Keratinocyte (primary cell): ENCODE results near the gene DCUN1D2. TPM values are rescaled to one million over a fixed set of nuclear protein-coding genes. Genes with fewer than 3 reads are reported as not detected.

Source experiments
- DNase-seq: peaks from one replicate; pipeline ENCODE4 v3.0.0-alpha.2; 2011; ENCODE audit warnings: low read depth, missing footprints, low spot score
- FAIRE-seq: peaks from 2 replicates; lab custom pipeline; 2011; peaks lifted over from hg19 to GRCh38; lab: Jason Lieb, UNC
- H2AFZ ChIP-seq: 2 replicates; pipeline ENCODE4 v1.6.0; 2012; ENCODE audit warnings: low read length, control low read depth, inconsistent platforms; ENCODE audit not compliant: control insufficient read depth
- H3K27ac ChIP-seq: 2 replicates; pipeline ENCODE4 v1.5.1; 2011; ENCODE audit warnings: low read length; ENCODE audit not compliant: control insufficient read depth, insufficient read depth
- H3K27me3 ChIP-seq: 3 replicates; pipeline ENCODE4 v1.6.0; 2011; ENCODE audit warnings: low read length; ENCODE audit not compliant: control insufficient read depth, insufficient read depth; ENCODE audit errors: extremely low read depth
- H3K36me3 ChIP-seq, 2 experiments: 2 replicates in 1 of 2; 3 replicates in 1 of 2; pipeline ENCODE4 v1.5.1; 2011; ENCODE audit warnings: low read length in 2 of 2, mild to moderate bottlenecking in 1 of 2; ENCODE audit not compliant: control insufficient read depth in 2 of 2, insufficient read depth in 2 of 2; ENCODE audit errors: extremely low read depth in 1 of 2
- H3K4me1 ChIP-seq: 3 replicates; pipeline ENCODE4 v1.5.1; 2011; ENCODE audit warnings: low read length; ENCODE audit not compliant: control insufficient read depth, insufficient read depth; ENCODE audit errors: extremely low read depth
- H3K4me2 ChIP-seq: 3 replicates; pipeline ENCODE4 v1.6.0; 2011; ENCODE audit warnings: low read depth, low read length; ENCODE audit not compliant: control insufficient read depth, insufficient read depth; ENCODE audit errors: extremely low read depth
- H3K4me3 ChIP-seq, 3 experiments: fragments of 200-600 bp in 1 of 3; sonication (generic) in 1 of 3; 2 replicates in 2 of 3; 3 replicates in 1 of 3; pipeline ENCODE4 v1.5.1; 2011 to 2016; ENCODE audit warnings: low read length in 3 of 3, mild to moderate bottlenecking in 3 of 3, control low read depth in 2 of 3, inconsistent platforms in 1 of 3, low read depth in 1 of 3, mixed read lengths in 1 of 3, mixed run types in 1 of 3, moderate library complexity in 1 of 3; ENCODE audit not compliant: control insufficient read depth in 2 of 3, insufficient read depth in 2 of 3; ENCODE audit errors: extremely low read depth in 1 of 3
- H3K79me2 ChIP-seq: 2 replicates; pipeline ENCODE4 v1.6.0; 2012; ENCODE audit warnings: low read length; ENCODE audit not compliant: control insufficient read depth, insufficient read depth
- H3K9ac ChIP-seq: 3 replicates; pipeline ENCODE4 v1.6.0; 2011; ENCODE audit warnings: low read length; ENCODE audit not compliant: control insufficient read depth, insufficient read depth; ENCODE audit errors: extremely low read depth
- H3K9me1 ChIP-seq: 3 replicates; pipeline ENCODE4 v1.6.0; 2011; ENCODE audit warnings: low read length; ENCODE audit not compliant: control insufficient read depth, insufficient read depth; ENCODE audit errors: extremely low read depth
- H3K9me3 ChIP-seq: 2 replicates; pipeline ENCODE4 v1.5.1; 2012; ENCODE audit warnings: low read depth, low read length; ENCODE audit not compliant: control insufficient read depth
- H4K20me1 ChIP-seq: 3 replicates; pipeline ENCODE4 v1.6.0; 2011; ENCODE audit warnings: low read length; ENCODE audit not compliant: control insufficient read depth, insufficient read depth; ENCODE audit errors: extremely low read depth
- EZH2 ChIP-seq: IDR thresholded peaks from one replicate; pipeline ENCODE4 v1.6.1; 2012; ENCODE audit warnings: inconsistent platforms, mild to moderate bottlenecking, low read length, moderate library complexity
- dilution Hi-C: fragments of 300-500 bp; cut with MboI; formaldehyde crosslinking; loops from one replicate; pipeline ENCODE4 v1.7.0; 2020; ENCODE audit warnings: low sequenced_read_pairs; ENCODE audit not compliant: extremely low pct_ligation_motif_present
- polyA plus RNA-seq, 5 experiments: library from polyadenylated mRNA; depleted of rRNA in 3 of 5; stranded (reverse) in 3 of 5; stranded (forward) in 1 of 5; unstranded in 1 of 5; fragments of >200 nt; gene quantifications; 1 replicate in 1 of 5; 2 replicates in 3 of 5; 3 replicates in 1 of 5; pipeline versions ENCODE4 v1.2.1 to v1.2.3, GENCODE V29; 2011 to 2012; ENCODE audit warnings: missing spikeins in 2 of 5, low read depth in 1 of 5, low replicate concordance in 1 of 5
- TF ChIP-seq, protein P1 (sequence below), 3 experiments: IDR thresholded peaks in 1 of 3; conservative IDR thresholded peaks in 1 of 3; optimal IDR thresholded peaks in 1 of 3; 2 replicates in 2 of 3; 3 replicates in 1 of 3; pipeline versions ENCODE3 to v1.5.1; 2011; ENCODE audit warnings: low read length in 3 of 3, mild to moderate bottlenecking in 3 of 3, moderate library complexity in 2 of 3, control low read depth in 1 of 3, inconsistent platforms in 1 of 3; ENCODE audit not compliant: insufficient read depth in 2 of 3; ENCODE audit errors: extremely low read depth in 1 of 3

Gene DCUN1D2
- polyA plus RNA-seq, 1 donor (not counting 4 experiments of a cell fraction or from before 2014, with no cell fraction given): 9.1 TPM

DNA sequence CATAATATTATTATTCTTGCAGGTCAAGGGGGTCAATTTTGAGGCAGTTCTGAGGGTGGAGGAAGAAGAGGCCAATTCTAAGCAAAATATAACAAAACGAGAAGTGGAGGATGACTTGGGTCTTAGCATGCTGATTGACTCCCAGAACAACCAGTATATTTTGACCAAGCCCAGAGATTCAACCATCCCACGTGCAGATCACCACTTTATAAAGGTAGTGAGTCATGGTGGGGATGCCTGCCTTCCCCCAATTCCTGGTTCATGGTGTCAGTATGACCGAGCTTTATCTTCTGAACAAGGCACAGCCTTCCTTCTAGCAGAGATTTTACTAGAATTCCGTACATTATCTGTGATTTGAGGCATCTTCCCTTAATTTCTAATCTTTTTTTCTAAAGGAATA is 9.4 kb upstream of the DCUN1D2 start:
- TF ChIP-seq EZH2: no peak
- TF ChIP-seq, protein P1, sequence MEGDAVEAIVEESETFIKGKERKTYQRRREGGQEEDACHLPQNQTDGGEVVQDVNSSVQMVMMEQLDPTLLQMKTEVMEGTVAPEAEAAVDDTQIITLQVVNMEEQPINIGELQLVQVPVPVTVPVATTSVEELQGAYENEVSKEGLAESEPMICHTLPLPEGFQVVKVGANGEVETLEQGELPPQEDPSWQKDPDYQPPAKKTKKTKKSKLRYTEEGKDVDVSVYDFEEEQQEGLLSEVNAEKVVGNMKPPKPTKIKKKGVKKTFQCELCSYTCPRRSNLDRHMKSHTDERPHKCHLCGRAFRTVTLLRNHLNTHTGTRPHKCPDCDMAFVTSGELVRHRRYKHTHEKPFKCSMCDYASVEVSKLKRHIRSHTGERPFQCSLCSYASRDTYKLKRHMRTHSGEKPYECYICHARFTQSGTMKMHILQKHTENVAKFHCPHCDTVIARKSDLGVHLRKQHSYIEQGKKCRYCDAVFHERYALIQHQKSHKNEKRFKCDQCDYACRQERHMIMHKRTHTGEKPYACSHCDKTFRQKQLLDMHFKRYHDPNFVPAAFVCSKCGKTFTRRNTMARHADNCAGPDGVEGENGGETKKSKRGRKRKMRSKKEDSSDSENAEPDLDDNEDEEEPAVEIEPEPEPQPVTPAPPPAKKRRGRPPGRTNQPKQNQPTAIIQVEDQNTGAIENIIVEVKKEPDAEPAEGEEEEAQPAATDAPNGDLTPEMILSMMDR (optimal IDR thresholded peaks at IDR 0.05 in 1 of 3, IDR thresholded peaks at IDR 0.05 in 1 of 3, conservative IDR thresholded peaks at IDR 0.05 in 1 of 3; ENCODE audit: extremely low read depth in 1 of 3, insufficient read depth in 2 of 3, low read length in 3 of 3): no peak
- H3K9me3 ChIP-seq: no peaks in the 10 kb centered on the region
- H2AFZ ChIP-seq: no peak overlapping the region
- H3K79me2 ChIP-seq: peaks cover 24% of the 10 kb centered on the region
- DNase-seq (no peak), FAIRE-seq (no peak)
- H3K4me3 ChIP-seq: no peak overlapping the region
- no peak overlapping the region for H3K4me2 ChIP-seq
- H3K9ac ChIP-seq: no peak overlapping the region
- no peaks in the 10 kb centered on the region for H3K4me1 ChIP-seq
- H3K27me3 ChIP-seq: no peaks in the 10 kb centered on the region
- no peaks in the 10 kb centered on the region for H3K9me1 ChIP-seq
- dilution Hi-C loops: no loop called here
- peaks cover 5% of the 10 kb centered on the region for H4K20me1 ChIP-seq
- peaks cover 46 to 60% of the 10 kb centered on the region in 2 experiments for H3K36me3 ChIP-seq
- no peak overlapping the region for H3K27ac ChIP-seq

DNA sequence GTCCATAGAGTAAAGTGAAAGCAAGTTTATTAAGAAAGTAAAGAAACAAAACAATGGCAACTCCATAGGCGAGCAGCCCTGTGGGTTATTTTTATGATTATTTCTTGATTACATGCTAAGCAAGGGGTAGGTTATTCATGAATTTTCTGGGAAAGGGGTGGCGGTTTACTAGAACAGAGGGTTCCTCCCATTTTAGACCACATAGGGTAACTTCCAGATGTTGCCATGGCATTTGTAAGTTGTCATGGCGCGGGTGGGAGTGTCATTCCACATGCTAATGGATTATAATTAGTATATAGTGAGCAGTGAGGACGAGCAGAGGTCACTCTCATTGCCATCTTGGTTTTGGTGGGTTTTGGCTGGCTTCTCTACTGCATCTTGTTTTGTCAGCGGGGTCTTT is 8.4 kb upstream of the DCUN1D2 start:
- peaks cover 5% of the 10 kb centered on the region for H4K20me1 ChIP-seq

More for the DNA sequence above, 8.4 kb upstream of the DCUN1D2 start:
- Histone ChIP-seq H3K4me3 (no peak overlapping the region), H3K27me3 (no peaks in the 10 kb centered on the region), H2AFZ (no peak overlapping the region), H3K4me1 (peaks cover 4% of the 10 kb centered on the region), H3K9me1 (no peaks in the 10 kb centered on the region), H3K27ac (no peak overlapping the region), H3K9ac (no peak overlapping the region), H3K4me2 (no peak overlapping the region), H3K79me2 (peaks cover 34% of the 10 kb centered on the region), H3K9me3 (no peaks in the 10 kb centered on the region), H3K36me3 (peaks cover 44 to 63% of the 10 kb centered on the region in 2 experiments)
- TF ChIP-seq EZH2: no peak
- TF ChIP-seq, protein P1 (optimal IDR thresholded peaks at IDR 0.05 in 1 of 3, IDR thresholded peaks at IDR 0.05 in 1 of 3, conservative IDR thresholded peaks at IDR 0.05 in 1 of 3; ENCODE audit: extremely low read depth in 1 of 3, insufficient read depth in 2 of 3, low read length in 3 of 3): no peak
- no peak for DNase-seq
- dilution Hi-C loops: no loop called here
- FAIRE-seq: no peak
